AG04450 (cell line): ENCODE data around the gene CCL21. TPM values are rescaled to one million over a fixed set of nuclear protein-coding genes. Genes with fewer than 3 reads are reported as not detected.

Experiments
- CTCF ChIA-PET: fragments of 300-600, 350-600 bp; formaldehyde crosslinking; extraction: SDS; loops from one replicate; lab custom pipeline; 2022; ENCODE audit warnings: antibody characterized with exemption, inconsistent platforms; lab: Charles Lee
- POLR2A ChIA-PET: fragments of 350-600 bp; formaldehyde crosslinking; extraction: SDS; loops from one replicate; lab custom pipeline; 2021; ENCODE audit warnings: antibody characterized with exemption, inconsistent platforms; lab: Yijun Ruan, JAX
- DNase-seq: peaks from one replicate; pipeline ENCODE4 v3.0.0-alpha.2; 2011; ENCODE audit warnings: low read depth, low spot score
- H3K27ac ChIP-seq: one replicate; pipeline ENCODE4 v1.5.1; 2012; ENCODE audit warnings: low read depth, low read length, control low read depth
- H3K27me3 ChIP-seq: one replicate; pipeline ENCODE4 v1.6.0; 2012; ENCODE audit warnings: low read length; ENCODE audit not compliant: control insufficient read depth, insufficient read depth
- H3K4me3 ChIP-seq: 2 replicates; pipeline ENCODE4 v1.5.1; 2011; ENCODE audit warnings: mild to moderate bottlenecking, low read depth, low read length, control low read depth
- H3K9me3 ChIP-seq: 2 replicates; pipeline ENCODE4 v1.5.1; 2012; ENCODE audit warnings: low read length; ENCODE audit not compliant: control insufficient read depth, insufficient read depth
- polyA plus RNA-seq: library from polyadenylated mRNA; depleted of rRNA; stranded (reverse); fragments of >200 nt; gene quantifications from 2 replicates; pipeline ENCODE4 v1.2.3, GENCODE V29; 2011
- TF ChIP-seq, protein P1 (sequence below): IDR thresholded peaks from 2 replicates; pipeline ENCODE4 v1.5.1; 2011; ENCODE audit warnings: low read depth, low read length, control low read depth, inconsistent platforms

Gene CCL21
- polyA plus RNA-seq, 1 experiment, result not detected

- TF ChIP-seq, protein P1, sequence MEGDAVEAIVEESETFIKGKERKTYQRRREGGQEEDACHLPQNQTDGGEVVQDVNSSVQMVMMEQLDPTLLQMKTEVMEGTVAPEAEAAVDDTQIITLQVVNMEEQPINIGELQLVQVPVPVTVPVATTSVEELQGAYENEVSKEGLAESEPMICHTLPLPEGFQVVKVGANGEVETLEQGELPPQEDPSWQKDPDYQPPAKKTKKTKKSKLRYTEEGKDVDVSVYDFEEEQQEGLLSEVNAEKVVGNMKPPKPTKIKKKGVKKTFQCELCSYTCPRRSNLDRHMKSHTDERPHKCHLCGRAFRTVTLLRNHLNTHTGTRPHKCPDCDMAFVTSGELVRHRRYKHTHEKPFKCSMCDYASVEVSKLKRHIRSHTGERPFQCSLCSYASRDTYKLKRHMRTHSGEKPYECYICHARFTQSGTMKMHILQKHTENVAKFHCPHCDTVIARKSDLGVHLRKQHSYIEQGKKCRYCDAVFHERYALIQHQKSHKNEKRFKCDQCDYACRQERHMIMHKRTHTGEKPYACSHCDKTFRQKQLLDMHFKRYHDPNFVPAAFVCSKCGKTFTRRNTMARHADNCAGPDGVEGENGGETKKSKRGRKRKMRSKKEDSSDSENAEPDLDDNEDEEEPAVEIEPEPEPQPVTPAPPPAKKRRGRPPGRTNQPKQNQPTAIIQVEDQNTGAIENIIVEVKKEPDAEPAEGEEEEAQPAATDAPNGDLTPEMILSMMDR, result no peak
- ChIA-PET CTCF (interaction anchor here (0.8 to 2.9 kb wide), 3 partner anchors 15 to 213 kb away, joined by 3 to 16 read pairs (median 14); no protein-coding TSS in a partner anchor), POLR2A (no interaction called here)
- Histone ChIP-seq H3K27me3 (no peaks in the 10 kb centered on the region), H3K4me3 (no peak overlapping the region), H3K27ac (no peak overlapping the region), H3K9me3 (no peaks in the 10 kb centered on the region)
- DNase-seq, result no peak
Observed at GRCh38 chr9:34686231-34686630, 23.7 kb downstream of the CCL21 start.

DNA sequence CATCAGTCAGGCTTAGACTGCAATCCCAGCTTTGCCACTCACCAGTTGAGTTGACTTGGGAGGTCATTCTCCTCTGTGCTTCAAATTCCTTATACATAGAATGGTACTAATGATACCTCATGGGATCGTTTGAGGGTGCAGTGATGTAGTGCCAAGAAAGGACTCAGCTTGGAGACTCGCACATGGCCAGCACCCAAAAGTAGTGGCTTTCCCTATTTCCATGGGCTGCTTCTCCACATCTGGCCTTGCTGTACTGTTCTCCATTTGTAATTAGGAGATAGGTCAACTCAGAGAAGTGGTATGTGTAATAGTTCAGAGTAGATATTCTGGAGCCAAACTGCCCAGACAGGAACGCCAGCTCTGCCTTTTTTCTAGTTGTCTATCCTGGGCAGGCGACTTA is 24.3 kb downstream of the CCL21 start:
- H3K27me3 ChIP-seq, result no peaks in the 10 kb centered on the region
- POLR2A ChIA-PET, result no interaction called here
- no peaks in the 10 kb centered on the region for H3K9me3 ChIP-seq
- no peak for DNase-seq
- no peak overlapping the region for H3K4me3 ChIP-seq
- H3K27ac ChIP-seq, result no peak overlapping the region
- CTCF ChIA-PET, result interaction anchor here (0.8 to 2.9 kb wide), 3 partner anchors 15 to 214 kb away, joined by 3 to 16 read pairs (median 14); no protein-coding TSS in a partner anchor
- TF ChIP-seq, protein P1, result no peak

DNA sequence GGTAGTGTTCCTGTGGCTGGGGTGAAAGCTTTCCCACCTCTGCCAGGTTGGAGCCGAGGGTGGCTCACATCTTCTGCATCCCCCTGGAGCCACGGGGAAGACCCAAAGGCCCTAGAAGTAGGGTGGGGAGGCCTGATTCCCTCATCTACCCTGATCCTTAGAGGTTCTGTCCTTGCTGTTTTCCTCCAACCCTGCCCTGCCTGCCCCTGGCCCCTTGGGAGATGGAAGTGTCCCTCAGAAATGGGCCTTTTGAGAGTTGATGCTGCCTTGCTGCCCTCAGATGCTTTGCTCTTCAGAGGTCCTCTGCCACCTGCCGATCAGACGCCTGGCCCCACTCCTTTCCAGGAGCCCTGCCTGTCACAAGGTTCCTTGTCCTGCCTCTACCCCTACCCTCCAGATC is 25.1 kb downstream of the CCL21 start:
- Histone ChIP-seq H3K27me3 (no peaks in the 10 kb centered on the region), H3K9me3 (no peaks in the 10 kb centered on the region), H3K4me3 (no peak overlapping the region), H3K27ac (no peak overlapping the region)
- ChIA-PET POLR2A (no interaction called here), CTCF (interaction anchor here (2.3 to 2.9 kb wide), 2 partner anchors 16 to 18 kb away, joined by 14 to 16 read pairs; no protein-coding TSS in a partner anchor)
- TF ChIP-seq, protein P1, result no peak
- no peak for DNase-seq

DNA sequence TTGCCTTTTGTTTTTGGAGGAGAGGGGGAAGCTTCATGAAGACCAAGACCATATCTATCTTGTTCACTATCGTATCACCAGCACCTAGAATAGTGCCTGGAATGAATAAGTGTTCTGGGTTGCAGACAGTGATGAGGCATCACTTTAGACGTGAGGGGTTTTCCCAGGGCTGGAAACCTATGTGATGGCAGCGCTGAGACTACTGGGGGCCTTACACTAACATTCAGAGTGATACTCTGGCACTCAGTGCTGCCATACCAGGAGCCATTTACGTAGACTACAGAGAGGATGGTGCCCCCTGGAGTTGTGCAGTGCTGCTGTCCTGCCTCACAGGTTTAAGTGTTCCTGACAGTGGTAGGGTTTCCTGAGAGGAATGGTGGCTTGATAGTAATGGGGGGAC is 25.8 kb downstream of the CCL21 start:
- ChIA-PET POLR2A (no interaction called here), CTCF (interaction anchor here (1.1 kb wide), 1 partner anchor 18 kb away, joined by 4 read pairs; no protein-coding TSS in a partner anchor)
- no peak for DNase-seq
- H3K27me3 ChIP-seq, result no peaks in the 10 kb centered on the region
- TF ChIP-seq, protein P1, result no peak
- no peaks in the 10 kb centered on the region for H3K9me3 ChIP-seq
- H3K4me3 ChIP-seq, result no peak overlapping the region
- H3K27ac ChIP-seq, result no peak overlapping the region

DNA sequence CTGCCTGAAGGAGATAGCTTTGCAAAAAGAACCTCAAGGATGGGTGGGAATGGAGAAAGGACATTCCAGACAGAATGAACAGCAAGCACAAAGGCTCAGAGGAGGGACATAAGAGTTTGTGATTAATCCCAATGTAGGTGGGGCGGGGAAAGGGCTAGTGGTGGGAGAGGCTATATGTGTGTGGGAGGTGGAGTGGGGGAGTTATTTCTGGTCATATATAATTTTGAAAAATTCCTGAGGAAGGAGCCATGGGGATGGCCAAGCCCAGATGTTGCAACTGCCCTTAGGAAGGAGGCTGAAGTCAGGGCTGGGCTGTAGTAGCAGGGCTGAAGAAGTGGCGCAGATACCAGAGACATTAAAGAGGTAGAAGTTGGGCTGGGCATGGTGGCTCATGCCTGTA is 34.1 kb downstream of the CCL21 start:
- Histone ChIP-seq H3K4me3 (no peak overlapping the region), H3K27ac (no peak overlapping the region), H3K27me3 (no peaks in the 10 kb centered on the region), H3K9me3 (no peaks in the 10 kb centered on the region)
- DNase-seq, result no peak
- ChIA-PET POLR2A (no interaction called here), CTCF (interaction anchor here (1.1 to 2.9 kb wide), 2 partner anchors 25 to 27 kb away, joined by 10 to 22 read pairs; no protein-coding TSS in a partner anchor)
- TF ChIP-seq, protein P1, result no peak
